ENCODE results near the gene PDE11A.

GRCh38 chr2:177646791-177647190 lies 425.8 kb downstream of the PDE11A start:
- TF ChIP-seq TAF1 (IDR thresholded peaks at IDR 0.05; ENCODE audit: low read depth, low read length) (no peak), POLR2A (IDR thresholded peaks at IDR 0.05; ENCODE audit: low read depth, low read length) (no peak), POLR2AphosphoS5 (IDR thresholded peaks at IDR 0.05; ENCODE audit: low read depth, low read length) (no peak), SPI1 (IDR thresholded peaks at IDR 0.05; ENCODE audit: low read depth, low read length) (no peak)
